Activated CD8-positive, alpha-beta T cell treated with anti-CD3 and anti-CD28 coated beads for 36 hours (primary cell): ENCODE results near the gene MAP7. TPM values are rescaled to one million over a fixed set of nuclear protein-coding genes. Genes with fewer than 3 reads are reported as not detected.

Experiments used
- ATAC-seq: fragments of 200-7000 bp; cut with Tn5 transposase; one replicate; pipeline ENCODE4 v1.10.0; 2021; ENCODE audit warnings: mild to moderate bottlenecking, moderate library complexity
- CTCF ChIA-PET: fragments of 350-600 bp; sonication (Branson Sonifier 250); formaldehyde crosslinking; loops from one replicate; lab custom pipeline; 2021; ENCODE audit warnings: antibody characterized with exemption; lab: Charles Lee
- POLR2A ChIA-PET: fragments of 350-600 bp; sonication (Branson Sonifier 250); formaldehyde crosslinking; loops from one replicate; lab custom pipeline; 2021; ENCODE audit warnings: antibody characterized with exemption; lab: Charles Lee
- DNase-seq: peaks from one replicate; pipeline ENCODE4 v3.0.0-alpha.2; 2020
- H3K27ac Mint-ChIP-seq: one replicate; pipeline ENCODE4 v1.8.0; 2021; ENCODE audit warnings: mild to moderate bottlenecking, mixed read lengths
- H3K27me3 Mint-ChIP-seq: one replicate; pipeline ENCODE4 v1.8.0; 2021; ENCODE audit warnings: mixed read lengths
- H3K36me3 Mint-ChIP-seq: one replicate; pipeline ENCODE4 v1.8.0; 2021; ENCODE audit warnings: low read depth, mixed read lengths
- H3K4me1 Mint-ChIP-seq: one replicate; pipeline ENCODE4 v1.8.0; 2021; ENCODE audit warnings: low read depth, mixed read lengths
- H3K4me3 Mint-ChIP-seq: one replicate; pipeline ENCODE4 v1.8.0; 2021; ENCODE audit warnings: mild to moderate bottlenecking, moderate library complexity, mixed read lengths
- H3K9me3 Mint-ChIP-seq: one replicate; pipeline ENCODE4 v1.8.0; 2021; ENCODE audit warnings: mixed read lengths
- CTCF ChIP-seq: fragments of 200-600 bp; IDR thresholded peaks from one replicate; pipeline ENCODE4 v1.8.0; 2022; ENCODE audit warnings: antibody characterized with exemption, mild to moderate bottlenecking
- intact Hi-C: fragments of 100-400 bp; cut with micrococcal nuclease; formaldehyde crosslinking; loops from one replicate; pipeline ENCODE4 v1.10.0; 2022
- total RNA-seq, 2 experiments: library from RNA; stranded (reverse); gene quantifications; one replicate each; pipeline ENCODE4 v1.2.3, GENCODE V29; 2021

Gene MAP7
- total RNA-seq, 2 experiments from 2014 or later = 0.47 to 0.67 TPM

DNA sequence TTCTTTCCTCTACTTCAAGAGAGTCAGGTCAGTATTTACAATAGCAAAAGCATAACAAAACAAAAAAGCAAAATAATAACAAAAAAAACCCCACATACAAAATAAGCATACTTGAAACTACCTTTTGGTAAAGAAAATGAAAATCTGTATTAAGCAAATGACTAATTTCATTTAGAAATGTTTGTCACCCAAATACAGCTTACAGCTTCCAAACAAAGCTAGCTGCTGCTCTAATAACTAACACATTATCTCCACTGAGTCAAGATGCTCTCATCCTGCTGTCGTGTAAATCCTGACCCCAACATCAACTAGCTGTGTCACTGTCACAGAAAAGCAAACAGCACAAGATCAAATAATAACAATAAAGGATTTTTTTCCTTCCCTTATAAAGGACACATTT lies 21.7 kb downstream of the MAP7 start:
- ChIA-PET POLR2A (no interaction called here), CTCF (interaction anchor here (1.2 kb wide), 1 partner anchor 22 kb away, joined by 3 read pairs; the partner anchor contains the start of gene MAP7)
- H3K9me3 Mint-ChIP-seq = no peaks in the 10 kb centered on the region
- peaks cover 19% of the 10 kb centered on the region for H3K4me1 Mint-ChIP-seq
- no peak overlapping the region for H3K27ac Mint-ChIP-seq
- no peak for ATAC-seq
- no peak overlapping the region for H3K4me3 Mint-ChIP-seq
- no peak for DNase-seq
- no peaks in the 10 kb centered on the region for H3K36me3 Mint-ChIP-seq
- TF ChIP-seq CTCF = no peak
- intact Hi-C loops = no loop called here
- H3K27me3 Mint-ChIP-seq = peaks cover 19% of the 10 kb centered on the region

DNA sequence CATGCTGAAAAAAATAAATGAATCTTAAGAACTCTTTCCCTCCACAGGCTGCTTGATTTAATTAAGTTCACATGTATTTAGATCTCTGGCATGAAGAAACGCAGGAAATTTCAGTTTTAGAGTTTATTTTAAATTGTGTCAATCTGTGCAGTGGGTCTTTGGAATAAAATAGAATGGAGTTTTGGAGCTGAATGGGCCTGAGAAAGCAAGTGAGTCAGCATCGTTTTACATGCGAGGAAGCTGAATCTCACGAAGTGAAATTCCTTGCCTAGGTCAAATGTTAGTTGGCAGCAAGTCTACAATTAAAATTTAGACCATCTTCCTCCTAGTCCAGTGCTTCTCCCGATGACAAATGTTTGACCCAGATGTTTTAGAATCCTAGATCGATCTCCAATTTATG lies 22.4 kb downstream of the MAP7 start:
- DNase-seq (no peak), ATAC-seq (no peak)
- TF ChIP-seq CTCF = no peak
- H3K9me3 Mint-ChIP-seq = no peaks in the 10 kb centered on the region
- no peak overlapping the region for H3K4me3 Mint-ChIP-seq
- intact Hi-C loops = no loop called here
- ChIA-PET POLR2A (no interaction called here), CTCF (interaction anchor here (1.2 kb wide), 1 partner anchor 22 kb away, joined by 3 read pairs; the partner anchor contains the start of gene MAP7)
- no peaks in the 10 kb centered on the region for H3K36me3 Mint-ChIP-seq
- H3K27me3 Mint-ChIP-seq = peaks cover 17% of the 10 kb centered on the region
- no peak overlapping the region for H3K27ac Mint-ChIP-seq
- peaks cover 19% of the 10 kb centered on the region for H3K4me1 Mint-ChIP-seq

DNA sequence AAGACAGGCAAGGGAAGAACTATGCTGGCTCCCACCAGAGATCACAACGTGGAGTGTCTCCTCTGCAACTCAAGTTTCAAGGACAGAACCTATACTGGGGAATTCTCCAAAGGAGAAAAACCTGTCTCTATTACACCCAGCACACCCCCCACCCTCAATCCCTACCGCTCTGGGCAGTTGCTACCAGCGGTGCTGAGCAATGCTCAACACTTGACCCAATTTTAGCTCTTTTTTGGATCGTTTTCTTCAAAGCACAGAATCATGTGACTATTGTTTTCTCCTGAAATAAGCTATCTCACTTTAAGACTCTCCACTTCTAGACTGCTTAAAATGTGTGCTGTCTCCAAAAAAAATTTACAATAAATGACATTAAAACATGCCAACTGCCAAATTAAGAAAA lies 23.3 kb downstream of the MAP7 start:
- H3K36me3 Mint-ChIP-seq = no peaks in the 10 kb centered on the region
- intact Hi-C loops = no loop called here
- ChIA-PET POLR2A (no interaction called here), CTCF (interaction anchor here (1.0 kb wide), 1 partner anchor 23 kb away, joined by 4 read pairs; the partner anchor contains the start of gene MAP7)
- DNase-seq (no peak), ATAC-seq (no peak)
- no peaks in the 10 kb centered on the region for H3K9me3 Mint-ChIP-seq
- H3K4me3 Mint-ChIP-seq = no peak overlapping the region
- H3K27ac Mint-ChIP-seq = no peak overlapping the region
- H3K27me3 Mint-ChIP-seq = peaks cover 18% of the 10 kb centered on the region
- peaks cover 19% of the 10 kb centered on the region for H3K4me1 Mint-ChIP-seq
- no peak for TF ChIP-seq CTCF

DNA sequence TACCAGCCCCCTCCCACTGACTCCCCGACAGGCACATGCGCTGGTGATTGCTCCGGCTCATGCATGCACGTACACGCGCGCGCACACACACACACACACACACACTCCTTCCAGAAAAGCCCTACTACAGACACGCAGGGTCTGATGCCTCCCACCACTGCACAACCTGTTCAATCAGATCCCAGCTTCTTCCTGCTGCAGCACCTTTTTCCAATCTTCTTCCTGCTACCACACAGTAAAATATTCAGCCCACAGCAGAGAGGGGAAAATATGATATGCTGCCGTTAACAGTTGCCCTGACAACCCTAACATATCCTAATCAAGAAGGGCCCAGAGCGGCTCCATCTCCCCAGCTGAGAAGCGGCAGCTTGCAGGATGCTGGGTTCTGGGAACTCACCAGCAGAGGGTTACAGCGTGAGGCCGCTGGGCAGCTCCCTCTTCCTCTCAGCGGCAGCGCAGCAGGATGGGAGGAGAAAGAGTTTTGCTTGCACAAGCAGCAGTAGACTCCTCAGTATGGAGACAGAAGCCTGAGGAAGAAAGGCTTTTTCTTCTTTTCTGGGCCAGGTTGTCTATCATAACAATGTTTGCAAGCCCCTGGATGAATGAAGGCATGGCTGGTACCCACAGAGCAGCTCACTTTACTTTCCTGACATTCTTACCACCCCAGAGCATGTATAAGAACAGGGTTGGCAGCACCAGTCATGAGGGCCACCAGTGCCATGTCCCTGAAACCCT lies 23.9 kb downstream of the MAP7 start:
- Mint-ChIP-seq H3K27me3 (peaks cover 16% of the 10 kb centered on the region), H3K36me3 (no peaks in the 10 kb centered on the region), H3K4me1 (peaks cover 19% of the 10 kb centered on the region), H3K9me3 (no peaks in the 10 kb centered on the region), H3K27ac (no peak overlapping the region), H3K4me3 (peak overlapping the region; percentile 13)
- DNase-seq = peak; percentile 54
- TF ChIP-seq CTCF = no peak
- CTCF ChIA-PET = interaction anchor here (1.0 to 1.4 kb wide), 4 partner anchors 20 to 30 kb away, joined by 3 to 7 read pairs (median 4); partner anchors contain the start of gene MAP7
- peak; percentile 91 for ATAC-seq
- intact Hi-C loops = no loop called here
- POLR2A ChIA-PET = interaction anchor here (0.8 kb wide), 1 partner anchor 31 kb away, joined by 3 read pairs; no protein-coding TSS in a partner anchor
